ENCODE results near the gene ZNF275.

- TF ChIP-seq POLR2A (IDR thresholded peaks at IDR 0.05) (no peak), CTCF (IDR thresholded peaks at IDR 0.05) (no peak)
Observed at GRCh38 chrX:153381684-153382532, 48.0 kb downstream of the ZNF275 start.

Data from gastroesophageal sphincter (tissue), 3 donors.